Peyer's patch (tissue), 4 donors: ENCODE data around the gene PPP1R36.

Source experiments
- CTCF ChIP-seq, 6 experiments: fragments of 450-650 bp in 4 of 6; fragments of 200-600 bp in 2 of 6; sonication (generic) in 1 of 6; IDR thresholded peaks; one replicate each; pipeline ENCODE4 v1.5.1; 2017 to 2019; ENCODE audit warnings: antibody characterized with exemption in 6 of 6, mild to moderate bottlenecking in 3 of 6, moderate library complexity in 1 of 6
- POLR2A ChIP-seq, 2 donors: fragments of 450-650 bp; IDR thresholded peaks; one replicate each; pipeline ENCODE4 v1.5.1; 2017; ENCODE audit warnings: antibody characterized with exemption in 2 of 2, mild to moderate bottlenecking in 2 of 2, moderate library complexity in 2 of 2

GRCh38 chr14:64581817-64582216 is 32.1 kb downstream of the PPP1R36 start:
- TF ChIP-seq POLR2A (IDR thresholded peaks at IDR 0.05) = no peak
- no peak for TF ChIP-seq CTCF (IDR thresholded peaks at IDR 0.05)
